ENCODE measurements around the gene SPON1. TPM values are rescaled to one million over a fixed set of nuclear protein-coding genes. Genes with fewer than 3 reads are reported as not detected.
"Not testable (repeated sequence)": the region's sequence is repeated elsewhere in the genome, so short reads cannot be mapped to it uniquely, and the experiment has no call there.

The SPON1 gene
- total RNA-seq, 6 donors from 2014 or later: 12.6 to 68.9 (median 56.3) TPM

GRCh38 chr11:13927481-13927880 lies 35.0 kb upstream of the SPON1 start:
- H3K9me3 ChIP-seq: no peaks in the 10 kb centered on the region
- TF ChIP-seq EP300 (IDR thresholded peaks at IDR 0.05): no peak
- no peaks in the 10 kb centered on the region for H3K36me3 ChIP-seq
- no peak overlapping the region for H3K27ac ChIP-seq
- no peaks in the 10 kb centered on the region for H3K27me3 ChIP-seq
- DNase-seq (no peak), ATAC-seq (ENCODE audit: low FRiP score in 2 of 2) (no peak)
- WGBS, 2 donors: 95 to 100% methylated on average over 1 of the region's 1 CpG
- H3K4me1 ChIP-seq: peaks cover 0 to 14% (median 8%) of the 10 kb centered on the region in 4 donors
- H3K4me3 ChIP-seq: no peak overlapping the region

DNA sequence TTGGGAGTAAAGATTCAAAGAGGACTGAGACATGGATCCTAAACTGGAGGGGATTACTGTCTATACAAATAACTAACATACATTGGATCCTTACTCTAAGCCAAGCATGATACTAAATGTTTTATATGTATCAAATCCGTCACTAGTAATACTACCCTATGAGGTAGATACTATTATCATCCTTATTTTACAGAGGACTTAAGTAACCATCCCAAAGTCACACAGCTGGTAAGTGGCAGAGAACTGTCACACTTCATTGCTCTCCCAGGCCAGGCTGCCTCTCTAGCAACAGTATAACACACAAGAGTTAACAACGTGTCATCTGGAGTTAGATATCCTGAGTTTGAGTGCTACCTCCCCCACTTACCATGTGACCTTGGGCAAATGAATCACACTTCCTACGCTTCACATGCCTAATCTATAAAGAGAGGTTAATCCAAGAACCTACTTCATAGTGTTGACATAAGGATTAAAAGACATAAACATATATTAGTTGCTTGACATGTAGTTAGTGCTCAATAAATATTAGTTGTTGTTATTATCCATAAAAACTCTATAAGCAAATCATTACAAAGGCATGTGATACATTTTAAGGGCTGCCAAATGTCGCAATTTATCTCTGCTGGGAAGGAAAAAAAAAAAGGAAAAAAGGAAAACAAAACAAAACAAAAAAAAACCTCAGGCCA lies 33.8 kb upstream of the SPON1 start:
- Histone ChIP-seq H3K27ac (no peak overlapping the region), H3K4me1 (peaks cover 0 to 6% (median 2%) of the 10 kb centered on the region in 4 donors), H3K4me3 (no peak overlapping the region), H3K27me3 (no peaks in the 10 kb centered on the region), H3K36me3 (no peaks in the 10 kb centered on the region), H3K9me3 (no peaks in the 10 kb centered on the region)
- TF ChIP-seq POLR2AphosphoS5 (IDR thresholded peaks at IDR 0.05) (no peak), EP300 (IDR thresholded peaks at IDR 0.05) (no peak), POLR2A (IDR thresholded peaks at IDR 0.05) (no peak)
- TF ChIP-seq, protein P1, sequence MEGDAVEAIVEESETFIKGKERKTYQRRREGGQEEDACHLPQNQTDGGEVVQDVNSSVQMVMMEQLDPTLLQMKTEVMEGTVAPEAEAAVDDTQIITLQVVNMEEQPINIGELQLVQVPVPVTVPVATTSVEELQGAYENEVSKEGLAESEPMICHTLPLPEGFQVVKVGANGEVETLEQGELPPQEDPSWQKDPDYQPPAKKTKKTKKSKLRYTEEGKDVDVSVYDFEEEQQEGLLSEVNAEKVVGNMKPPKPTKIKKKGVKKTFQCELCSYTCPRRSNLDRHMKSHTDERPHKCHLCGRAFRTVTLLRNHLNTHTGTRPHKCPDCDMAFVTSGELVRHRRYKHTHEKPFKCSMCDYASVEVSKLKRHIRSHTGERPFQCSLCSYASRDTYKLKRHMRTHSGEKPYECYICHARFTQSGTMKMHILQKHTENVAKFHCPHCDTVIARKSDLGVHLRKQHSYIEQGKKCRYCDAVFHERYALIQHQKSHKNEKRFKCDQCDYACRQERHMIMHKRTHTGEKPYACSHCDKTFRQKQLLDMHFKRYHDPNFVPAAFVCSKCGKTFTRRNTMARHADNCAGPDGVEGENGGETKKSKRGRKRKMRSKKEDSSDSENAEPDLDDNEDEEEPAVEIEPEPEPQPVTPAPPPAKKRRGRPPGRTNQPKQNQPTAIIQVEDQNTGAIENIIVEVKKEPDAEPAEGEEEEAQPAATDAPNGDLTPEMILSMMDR (IDR thresholded peaks at IDR 0.05): no peak
- ATAC-seq (ENCODE audit: low FRiP score in 2 of 2) (peak in 1 of 2 donors; percentile 46), DNase-seq (no peak)
- WGBS, 2 donors: 50 to 53% methylated on average over 4 of the region's 4 CpGs

DNA sequence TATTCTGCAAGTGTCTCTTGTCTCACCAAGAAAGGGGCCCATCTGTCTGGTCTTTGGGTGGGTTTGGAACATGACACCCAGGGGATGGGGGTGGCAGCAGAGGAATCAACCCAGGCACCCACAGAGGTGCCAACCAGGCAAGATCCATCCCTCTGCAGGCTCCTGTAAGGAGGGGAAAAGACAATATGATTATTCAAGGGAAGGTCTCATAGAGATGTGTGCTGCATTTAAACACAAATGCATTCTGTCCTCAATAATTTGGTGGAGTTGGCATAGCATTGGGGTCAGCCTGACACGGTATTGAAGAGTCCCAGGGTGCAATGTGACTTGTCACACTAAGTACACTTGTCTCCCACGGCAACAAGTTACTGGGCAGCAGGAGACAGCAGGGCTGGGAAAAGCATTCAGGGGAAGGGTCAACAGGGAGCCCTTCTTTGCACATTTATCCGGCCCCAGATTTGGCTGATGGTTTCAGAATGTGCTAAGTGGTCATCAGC lies 33.1 kb upstream of the SPON1 start:
- H3K4me1 ChIP-seq: peaks cover 0 to 3% (median 0%) of the 10 kb centered on the region in 4 donors
- H3K9me3 ChIP-seq: no peaks in the 10 kb centered on the region
- 42 to 49% methylated on average over 3 of the region's 3 CpGs for WGBS, 2 donors
- H3K36me3 ChIP-seq: no peaks in the 10 kb centered on the region
- ATAC-seq (ENCODE audit: low FRiP score in 2 of 2): peak in 1 of 2 donors; percentile 37
- H3K4me3 ChIP-seq: no peak overlapping the region
- TF ChIP-seq POLR2A (IDR thresholded peaks at IDR 0.05): no peak
- TF ChIP-seq POLR2AphosphoS5 (IDR thresholded peaks at IDR 0.05): no peak
- DNase-seq: no peak
- H3K27ac ChIP-seq: no peak overlapping the region
- no peaks in the 10 kb centered on the region for H3K27me3 ChIP-seq

GRCh38 chr11:13931356-13931755 lies 31.2 kb upstream of the SPON1 start:
- H3K27me3 ChIP-seq: no peaks in the 10 kb centered on the region
- DNase-seq (no peak), ATAC-seq (ENCODE audit: low FRiP score in 2 of 2) (peak in 1 of 2 donors; percentile 10)
- WGBS, 2 donors: 91% methylated on average over 4 of the region's 4 CpGs
- H3K4me1 ChIP-seq: peaks cover 0 to 3% (median 0%) of the 10 kb centered on the region in 4 donors
- H3K9me3 ChIP-seq: no peaks in the 10 kb centered on the region
- H3K36me3 ChIP-seq: no peaks in the 10 kb centered on the region
- no peak overlapping the region for H3K4me3 ChIP-seq
- TF ChIP-seq EP300 (IDR thresholded peaks at IDR 0.05) (no peak), POLR2AphosphoS5 (IDR thresholded peaks at IDR 0.05) (no peak), POLR2A (IDR thresholded peaks at IDR 0.05) (no peak)
- TF ChIP-seq, protein P1 (IDR thresholded peaks at IDR 0.05): no peak
- H3K27ac ChIP-seq: no peak overlapping the region

- H3K27me3 ChIP-seq; H3K27ac ChIP-seq; H3K9me3 ChIP-seq; H3K36me3 ChIP-seq; DNase-seq; H3K4me3 ChIP-seq; H3K4me1 ChIP-seq; ATAC-seq (ENCODE audit: low FRiP score in 2 of 2): not testable (repeated sequence)
- WGBS, 2 donors: 71 to 94% methylated on average over 4 of the region's 4 CpGs
These were observed 25.4 kb upstream of the SPON1 start for GRCh38 chr11:13937154-13937553.

DNA sequence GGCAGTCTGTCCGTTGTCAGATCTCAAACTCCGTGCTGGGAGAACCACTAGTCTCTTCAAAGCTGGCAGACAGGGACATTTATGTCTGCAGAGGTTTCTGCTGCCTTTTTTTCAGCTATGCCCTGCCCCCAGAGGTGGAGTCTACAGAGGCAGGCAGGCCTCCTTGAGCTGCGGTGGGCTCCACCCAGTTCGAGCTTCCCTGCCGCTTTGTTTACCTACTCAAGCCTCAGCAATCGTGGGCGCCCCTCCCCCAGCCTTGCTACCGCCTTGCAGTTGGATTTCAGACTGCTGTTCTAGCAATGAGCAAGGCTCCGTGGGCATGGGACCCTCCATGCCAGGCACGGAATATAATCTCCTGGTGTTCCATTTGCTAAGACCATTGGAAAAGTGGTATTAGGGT lies 23.7 kb upstream of the SPON1 start:
- peak in 1 of 2 donors; percentile 4 for DNase-seq
- not testable (repeated sequence) for H3K27ac ChIP-seq; H3K9me3 ChIP-seq; H3K4me1 ChIP-seq; ATAC-seq (ENCODE audit: low FRiP score in 2 of 2); H3K36me3 ChIP-seq; H3K4me3 ChIP-seq; H3K27me3 ChIP-seq
- 74 to 79% methylated on average over 8 to 10 of the region's 10 CpGs for WGBS, 2 donors
